Subcutaneous abdominal adipose tissue (tissue), 5 donors: ENCODE measurements around the gene FAM13B.
A peak's percentile ranks its signal among the peaks of the same experiment; 100 is the strongest.
"Not testable (repeated sequence)": the region's sequence is repeated elsewhere in the genome, so short reads cannot be mapped to it uniquely, and the experiment has no call there.

ENCODE experiments used
- H3K27ac ChIP-seq: one replicate; pipeline ENCODE4 v1.7.0; 2013; ENCODE audit warnings: low read depth, mild to moderate bottlenecking, inconsistent platforms, low read length, moderate library complexity
- H3K27me3 ChIP-seq, 5 donors: one replicate each; pipeline ENCODE4 v1.7.0; 2013; ENCODE audit warnings: low read length in 5 of 5, inconsistent platforms in 1 of 5; ENCODE audit not compliant: control insufficient read depth in 5 of 5, insufficient read depth in 4 of 5
- H3K36me3 ChIP-seq, 5 donors: one replicate each; pipeline ENCODE4 v1.7.0; 2013; ENCODE audit warnings: low read length in 5 of 5; ENCODE audit not compliant: control insufficient read depth in 5 of 5, insufficient read depth in 5 of 5
- H3K4me1 ChIP-seq, 5 donors: one replicate each; pipeline ENCODE4 v1.7.0; 2013; ENCODE audit warnings: low read length in 5 of 5, mild to moderate bottlenecking in 3 of 5, moderate library complexity in 1 of 5; ENCODE audit not compliant: control insufficient read depth in 5 of 5, insufficient read depth in 5 of 5
- H3K4me3 ChIP-seq, 5 donors: one replicate each; pipeline ENCODE4 v1.7.0; 2013; ENCODE audit warnings: low read length in 5 of 5, low read depth in 1 of 5
- H3K9ac ChIP-seq, 5 donors: one replicate each; pipeline ENCODE4 v1.7.0; 2013; ENCODE audit warnings: low read length in 5 of 5, mild to moderate bottlenecking in 4 of 5, moderate library complexity in 3 of 5
- H3K9me3 ChIP-seq, 5 donors: one replicate each; pipeline ENCODE4 v1.7.0; 2013; ENCODE audit warnings: low read length in 5 of 5; ENCODE audit not compliant: control insufficient read depth in 5 of 5
- donor health status: healthy.
- donor health status: healthy.
- donor health status: healthy.
- donor health status: healthy.
- donor health status: healthy.

Gene FAM13B

GRCh38 chr5:137995077-137995748 is 37.7 kb downstream of the FAM13B start:
- peaks cover 0 to 3% (median 0%) of the 10 kb centered on the region in 5 donors for H3K9me3 ChIP-seq
- H3K27ac ChIP-seq: no peak overlapping the region
- no peak overlapping the region for H3K4me3 ChIP-seq
- H3K36me3 ChIP-seq: peaks cover 5 to 11% (median 9%) of the 10 kb centered on the region in 5 donors
- no peak overlapping the region for H3K9ac ChIP-seq
- no peaks in the 10 kb centered on the region for H3K27me3 ChIP-seq
- peaks cover 0 to 7% (median 3%) of the 10 kb centered on the region in 5 donors for H3K4me1 ChIP-seq

- Histone ChIP-seq H3K4me3 (no peak overlapping the region), H3K27me3 (no peaks in the 10 kb centered on the region), H3K9me3 (peaks cover 0 to 3% (median 0%) of the 10 kb centered on the region in 5 donors), H3K36me3 (peaks cover 5 to 11% (median 9%) of the 10 kb centered on the region in 5 donors), H3K9ac (no peak overlapping the region), H3K27ac (no peak overlapping the region), H3K4me1 (peaks cover 0 to 7% (median 3%) of the 10 kb centered on the region in 5 donors)
These were observed 38.3 kb downstream of the FAM13B start for GRCh38 chr5:137994556-137994955.

GRCh38 chr5:137989419-137989818 is 43.5 kb downstream of the FAM13B start:
- no peak overlapping the region for H3K9ac ChIP-seq
- H3K4me3 ChIP-seq: no peak overlapping the region
- no peaks in the 10 kb centered on the region for H3K9me3 ChIP-seq
- H3K36me3 ChIP-seq: peaks cover 0 to 13% (median 7%) of the 10 kb centered on the region in 5 donors
- H3K27ac ChIP-seq: no peak overlapping the region
- H3K4me1 ChIP-seq: peaks cover 0 to 3% (median 0%) of the 10 kb centered on the region in 5 donors
- no peaks in the 10 kb centered on the region for H3K27me3 ChIP-seq

- no peaks in the 10 kb centered on the region for H3K4me1 ChIP-seq
- H3K27ac ChIP-seq: no peak overlapping the region
- no peak overlapping the region for H3K4me3 ChIP-seq
- peaks cover 0 to 11% (median 3%) of the 10 kb centered on the region in 5 donors for H3K36me3 ChIP-seq
- H3K9me3 ChIP-seq: no peaks in the 10 kb centered on the region
- no peak overlapping the region for H3K9ac ChIP-seq
- H3K27me3 ChIP-seq: no peaks in the 10 kb centered on the region
These were observed 57.7 kb downstream of the FAM13B start for GRCh38 chr5:137975208-137975607.

- H3K4me3 ChIP-seq, H3K27ac ChIP-seq, H3K27me3 ChIP-seq, H3K9ac ChIP-seq, H3K4me1 ChIP-seq, H3K9me3 ChIP-seq: not testable (repeated sequence)
- peaks cover 6 to 15% (median 13%) of the 10 kb centered on the region in 5 donors for H3K36me3 ChIP-seq
These were observed 62.5 kb downstream of the FAM13B start for GRCh38 chr5:137970384-137970783.

- H3K27ac ChIP-seq: no peak overlapping the region
- H3K27me3 ChIP-seq: no peaks in the 10 kb centered on the region
- no peak overlapping the region for H3K9ac ChIP-seq
- H3K4me1 ChIP-seq: no peaks in the 10 kb centered on the region
- no peaks in the 10 kb centered on the region for H3K9me3 ChIP-seq
- H3K36me3 ChIP-seq: peaks cover 13 to 45% (median 34%) of the 10 kb centered on the region in 5 donors
- no peak overlapping the region for H3K4me3 ChIP-seq
These were observed 72.1 kb downstream of the FAM13B start for GRCh38 chr5:137960819-137961218.

GRCh38 chr5:137960141-137960540 is 72.7 kb downstream of the FAM13B start:
- Histone ChIP-seq H3K4me3 (no peak overlapping the region), H3K36me3 (peaks cover 13 to 46% (median 30%) of the 10 kb centered on the region in 5 donors), H3K9ac (peak overlapping the region in 1 of 5 donors; percentile 22)

GRCh38 chr5:137959488-137959887 is 73.4 kb downstream of the FAM13B start:
- Histone ChIP-seq H3K27me3 (no peaks in the 10 kb centered on the region), H3K36me3 (peaks cover 13 to 49% (median 29%) of the 10 kb centered on the region in 5 donors), H3K4me1 (no peaks in the 10 kb centered on the region), H3K9ac (peak overlapping the region in 1 of 5 donors; percentile 22), H3K4me3 (no peak overlapping the region), H3K9me3 (no peaks in the 10 kb centered on the region), H3K27ac (no peak overlapping the region)

More at GRCh38 chr5:137960141-137960540, 72.7 kb downstream of the FAM13B start:
- Histone ChIP-seq H3K9me3 (no peaks in the 10 kb centered on the region), H3K27ac (no peak overlapping the region), H3K27me3 (no peaks in the 10 kb centered on the region), H3K4me1 (no peaks in the 10 kb centered on the region)

- Histone ChIP-seq H3K9me3 (no peaks in the 10 kb centered on the region), H3K36me3 (peaks cover 15 to 58% (median 36%) of the 10 kb centered on the region in 5 donors), H3K4me1 (no peaks in the 10 kb centered on the region), H3K27ac (no peak overlapping the region), H3K4me3 (no peak overlapping the region), H3K9ac (no peak overlapping the region), H3K27me3 (no peaks in the 10 kb centered on the region)
These were observed 74.9 kb downstream of the FAM13B start for GRCh38 chr5:137957948-137958347.

GRCh38 chr5:137954131-137954879 is 78.6 kb downstream of the FAM13B start:
- H3K9ac ChIP-seq: no peak overlapping the region
- H3K4me1 ChIP-seq: no peaks in the 10 kb centered on the region
- no peaks in the 10 kb centered on the region for H3K9me3 ChIP-seq
- H3K36me3 ChIP-seq: peaks cover 36 to 56% (median 38%) of the 10 kb centered on the region in 5 donors
- no peak overlapping the region for H3K4me3 ChIP-seq
- no peaks in the 10 kb centered on the region for H3K27me3 ChIP-seq
- H3K27ac ChIP-seq: no peak overlapping the region
